Peyer's patch (tissue), 4 donors: ENCODE data around the gene FBRSL1.

ENCODE experiments used
- CTCF ChIP-seq, 6 experiments: fragments of 450-650 bp in 4 of 6; fragments of 200-600 bp in 2 of 6; sonication (generic) in 1 of 6; IDR thresholded peaks; one replicate each; pipeline ENCODE4 v1.5.1; 2017 to 2019; ENCODE audit warnings: antibody characterized with exemption in 6 of 6, mild to moderate bottlenecking in 3 of 6, moderate library complexity in 1 of 6
- POLR2A ChIP-seq, 2 donors: fragments of 450-650 bp; IDR thresholded peaks; one replicate each; pipeline ENCODE4 v1.5.1; 2017; ENCODE audit warnings: antibody characterized with exemption in 2 of 2, mild to moderate bottlenecking in 2 of 2, moderate library complexity in 2 of 2

DNA sequence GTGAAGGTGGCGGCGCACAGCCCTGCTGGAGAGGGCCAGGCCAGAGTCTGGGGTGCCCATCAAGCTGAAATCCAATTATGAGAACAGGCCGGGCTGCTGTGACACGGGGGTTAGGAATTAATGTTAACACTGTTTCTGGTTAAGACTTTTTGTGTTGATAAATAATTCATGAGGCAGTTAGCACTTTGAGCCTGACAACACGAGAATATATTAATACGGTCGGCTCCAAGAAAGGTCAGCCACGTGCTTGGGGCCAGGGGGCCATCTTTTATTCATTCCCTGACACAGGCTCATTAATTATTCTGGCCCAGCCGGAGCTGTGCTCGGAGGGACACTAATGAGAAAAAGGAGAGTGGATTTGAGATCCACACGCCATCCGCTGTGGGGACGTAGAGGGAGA, 45.1 kb downstream of the FBRSL1 start:
- no peak for TF ChIP-seq CTCF (IDR thresholded peaks at IDR 0.05)
- TF ChIP-seq POLR2A (IDR thresholded peaks at IDR 0.05), result no peak
